WI38 (cell line): ENCODE measurements around the gene GPRIN3.
"Not testable (repeated sequence)": the region's sequence is repeated elsewhere in the genome, so short reads cannot be mapped to it uniquely, and the experiment has no call there.

ENCODE experiments used
- H3K4me3 ChIP-seq: 2 replicates; pipeline ENCODE4 v1.5.1; 2011; ENCODE audit warnings: low read depth, mild to moderate bottlenecking, control low read depth, low read length
- CTCF ChIP-seq: IDR thresholded peaks from 2 replicates; pipeline ENCODE4 v1.5.1; 2012; ENCODE audit warnings: low read depth, mild to moderate bottlenecking, control low read depth, low read length

The GPRIN3 gene

GRCh38 chr4:89263265-89263664 is 44.3 kb downstream of the GPRIN3 start:
- no peak overlapping the region for H3K4me3 ChIP-seq
- no peak for TF ChIP-seq CTCF

- no peak for TF ChIP-seq CTCF
Observed at GRCh38 chr4:89259301-89260028, 48.1 kb downstream of the GPRIN3 start.

GRCh38 chr4:89258506-89258905 is 49.1 kb downstream of the GPRIN3 start:
- H3K4me3 ChIP-seq, result no peak overlapping the region
- no peak for TF ChIP-seq CTCF

More at GRCh38 chr4:89259301-89260028, 48.1 kb downstream of the GPRIN3 start:
- no peak overlapping the region for H3K4me3 ChIP-seq

GRCh38 chr4:89257376-89257775 is 50.2 kb downstream of the GPRIN3 start:
- TF ChIP-seq CTCF, result no peak
- no peak overlapping the region for H3K4me3 ChIP-seq

- H3K4me3 ChIP-seq, result no peak overlapping the region
- TF ChIP-seq CTCF, result no peak
Observed at GRCh38 chr4:89256203-89256800, 51.3 kb downstream of the GPRIN3 start.

- TF ChIP-seq CTCF, result peak; percentile 65
- H3K4me3 ChIP-seq, result no peak overlapping the region
Observed at GRCh38 chr4:89254847-89255246, 52.8 kb downstream of the GPRIN3 start.

- H3K4me3 ChIP-seq, result not testable (repeated sequence)
Observed at GRCh38 chr4:89254347-89254746, 53.3 kb downstream of the GPRIN3 start.

GRCh38 chr4:89253935-89254334 is 53.7 kb downstream of the GPRIN3 start:
- no peak for TF ChIP-seq CTCF
- H3K4me3 ChIP-seq, result no peak overlapping the region
